GM21423 (cell line): ENCODE results near the gene OSTM1.

Experiments
- ATAC-seq: cut with Tn5 transposase; IDR thresholded peaks from one replicate; pipeline ENCODE4 v1.9.1; 2021; ENCODE audit warnings: mild to moderate bottlenecking, moderate library complexity; ENCODE audit not compliant: unreplicated experiment

The OSTM1 gene

GRCh38 chr6:108074359-108075144 lies at the start of gene OSTM1:
Gene OSTM1 (minus strand): TSS chr6:108074741. CDS start chr6:108074651, 90 bp downstream.
- peak; percentile 97 for ATAC-seq

- no peak for ATAC-seq
Observed at GRCh38 chr6:108123946-108124345, 49.4 kb upstream of the OSTM1 start.

DNA sequence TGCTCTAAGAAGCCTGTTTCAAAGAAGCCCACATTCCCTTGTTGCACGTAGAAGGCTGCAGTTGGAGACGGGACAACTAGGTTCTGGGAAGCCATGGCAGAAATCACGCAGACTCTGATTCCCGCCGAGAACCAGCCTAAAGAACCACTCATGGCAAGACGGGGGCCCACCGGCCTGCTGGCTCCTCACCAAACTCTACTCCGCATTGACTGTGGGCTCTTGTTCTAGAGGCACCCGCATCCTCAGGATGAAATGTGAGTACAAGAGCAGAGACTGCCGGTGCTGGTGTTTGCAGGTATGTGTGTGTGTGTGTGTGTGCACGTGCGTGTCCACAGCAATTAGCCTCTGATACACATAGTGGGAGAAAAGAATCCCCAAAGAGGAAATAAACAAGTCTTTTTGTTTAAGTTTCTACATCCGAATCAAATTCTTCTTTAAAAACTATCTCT lies 49.0 kb upstream of the OSTM1 start:
- ATAC-seq, result no peak

DNA sequence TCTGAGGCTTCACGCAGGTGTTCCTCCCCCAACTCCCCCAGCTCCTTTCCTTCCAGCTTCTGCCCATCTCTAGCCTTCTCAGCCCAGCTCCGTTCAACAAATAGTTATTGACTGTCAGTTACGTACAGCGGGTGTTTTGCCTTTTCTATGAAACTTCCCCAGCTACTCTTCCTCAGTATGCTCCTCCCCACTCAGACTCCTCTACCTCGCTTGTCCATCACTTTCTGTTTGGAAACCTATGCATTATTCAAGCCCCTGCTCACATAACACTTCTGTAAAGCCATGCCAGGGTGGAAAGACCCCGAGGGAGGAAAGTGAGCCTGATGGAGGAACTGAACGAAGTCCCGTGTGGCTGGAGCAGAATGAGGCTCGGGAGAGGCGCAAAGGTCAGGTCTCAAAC lies 47.1 kb upstream of the OSTM1 start:
- ATAC-seq, result no peak

DNA sequence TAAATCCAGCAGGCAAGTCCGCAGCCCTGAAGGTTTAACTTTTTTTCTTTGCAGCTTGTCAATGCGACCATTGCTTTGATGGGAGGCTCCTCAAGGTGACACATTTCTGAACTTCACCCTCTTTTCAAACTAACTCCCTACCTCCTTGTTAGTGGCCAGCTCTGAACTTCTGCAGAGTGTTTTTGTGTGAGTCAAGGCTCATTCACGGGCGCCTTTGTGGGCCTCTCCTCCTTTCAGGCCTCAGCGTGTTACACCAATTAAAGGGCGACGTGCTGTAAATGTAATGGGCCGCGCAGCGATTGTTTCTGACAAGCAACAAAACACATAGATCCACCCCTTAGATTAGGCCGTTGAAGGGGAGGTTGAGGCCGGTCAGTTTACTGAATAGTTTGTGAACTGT lies 45.8 kb upstream of the OSTM1 start:
- ATAC-seq, result no peak

DNA sequence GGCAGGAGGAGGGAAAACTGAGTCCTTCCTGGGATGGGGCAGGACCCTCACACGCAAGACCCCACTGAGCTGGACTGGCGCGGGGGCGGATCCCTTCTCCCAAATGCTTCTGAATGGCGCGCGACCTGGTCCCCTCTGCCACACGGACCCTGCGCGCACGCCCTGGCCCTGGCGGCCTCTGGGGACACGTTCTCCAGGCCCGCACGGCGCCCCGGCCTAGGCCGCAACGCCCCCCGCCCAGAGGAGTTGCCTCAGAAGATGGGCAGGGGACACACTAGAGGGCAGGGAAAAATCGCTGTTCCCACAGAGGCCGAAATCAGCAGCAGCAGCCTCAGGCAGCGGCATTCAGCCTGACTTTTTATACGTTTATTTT lies 45.2 kb upstream of the OSTM1 start:
- no peak for ATAC-seq

DNA sequence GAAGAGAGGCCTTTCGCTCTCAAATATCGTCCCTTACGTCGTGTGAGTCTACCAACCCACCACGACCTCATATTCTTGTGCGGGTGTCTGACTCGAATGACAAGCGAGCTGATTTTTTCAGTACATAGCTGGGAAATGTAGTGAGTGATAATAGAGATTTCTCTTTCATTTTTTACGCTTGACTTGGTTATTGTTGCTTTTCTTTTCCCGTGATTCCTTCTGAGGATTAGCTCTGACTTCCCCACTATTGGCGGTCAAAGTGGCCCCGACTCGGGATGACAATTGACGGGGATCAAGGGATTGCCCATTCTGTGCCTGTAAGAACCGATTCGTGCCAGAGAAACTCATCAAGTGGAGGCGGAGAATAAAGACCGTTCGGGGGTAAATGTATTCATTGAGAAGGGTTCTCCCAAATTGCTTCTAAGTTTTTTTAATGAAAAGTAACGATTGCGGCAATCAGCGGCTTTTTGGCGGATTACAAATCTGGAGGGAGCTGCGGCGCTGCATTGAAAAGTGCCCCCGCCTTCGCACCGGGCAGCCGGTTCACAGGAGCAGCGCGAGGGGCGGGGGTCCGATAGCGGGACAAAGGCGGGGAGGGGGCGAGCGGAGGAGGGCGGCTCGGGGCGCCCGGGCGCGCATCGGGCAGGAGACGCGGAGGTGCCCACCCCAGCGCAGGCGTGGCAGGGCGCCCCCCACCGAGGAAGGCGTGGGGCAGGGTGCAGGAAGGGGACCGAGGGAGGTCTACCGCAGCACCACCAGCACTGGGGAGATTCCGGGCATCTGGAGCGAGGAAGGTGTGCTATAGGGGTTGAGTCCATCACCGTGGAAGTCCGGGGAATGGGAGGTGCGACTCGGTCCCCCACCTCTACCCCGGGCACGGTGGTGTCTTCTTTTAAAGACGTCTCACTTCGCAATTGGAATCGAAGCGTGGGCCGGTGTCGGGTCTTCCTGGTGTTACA lies 44.5 kb upstream of the OSTM1 start:
- ATAC-seq, result no peak

GRCh38 chr6:108118359-108118724 lies 43.8 kb upstream of the OSTM1 start:
- ATAC-seq, result no peak

GRCh38 chr6:108117427-108118358 lies 43.2 kb upstream of the OSTM1 start:
- no peak for ATAC-seq

- no peak for ATAC-seq
Observed at GRCh38 chr6:108116546-108117426, 42.2 kb upstream of the OSTM1 start.

- no peak for ATAC-seq
Observed at GRCh38 chr6:108115598-108116058, 41.1 kb upstream of the OSTM1 start.

DNA sequence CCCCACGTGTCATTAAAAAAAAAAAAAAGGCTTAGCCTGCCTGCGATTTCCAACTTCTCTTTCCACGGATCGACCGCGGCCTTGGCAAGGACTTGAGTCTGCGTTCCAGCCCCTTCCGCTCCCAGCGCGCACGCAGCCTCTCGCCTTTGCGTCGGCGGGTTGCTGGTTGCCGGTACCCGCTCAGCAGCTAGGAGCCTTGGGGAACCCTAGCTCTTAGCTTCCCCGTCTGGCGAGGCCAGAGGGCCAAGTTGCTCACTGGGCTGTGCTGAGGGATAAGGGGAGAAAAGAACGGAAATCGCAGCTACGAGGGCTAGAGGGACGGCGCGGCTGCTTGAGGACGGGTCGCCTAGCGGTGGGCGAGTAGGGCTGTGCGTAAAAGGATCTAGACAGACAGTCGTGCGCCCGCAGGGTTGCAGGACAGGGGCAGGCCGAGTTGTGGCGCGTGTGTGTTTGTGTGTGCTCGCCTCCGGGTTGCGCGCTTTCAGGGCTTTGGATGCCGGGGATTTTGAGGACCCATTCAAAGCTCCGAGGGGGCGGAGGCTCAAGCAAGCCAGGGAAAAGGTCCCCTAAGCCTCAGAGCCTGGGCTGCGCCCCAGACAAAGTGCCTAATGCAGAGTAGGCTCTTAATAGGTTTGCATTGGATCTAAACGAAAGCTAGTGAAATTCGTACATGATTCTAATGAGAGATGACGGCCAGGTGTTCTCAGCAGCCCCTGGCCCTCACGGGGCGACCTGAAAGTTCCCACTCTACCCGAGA lies 40.5 kb upstream of the OSTM1 start:
- ATAC-seq, result no peak

- no peak for ATAC-seq
Observed at GRCh38 chr6:108113557-108114519, 39.3 kb upstream of the OSTM1 start.

DNA sequence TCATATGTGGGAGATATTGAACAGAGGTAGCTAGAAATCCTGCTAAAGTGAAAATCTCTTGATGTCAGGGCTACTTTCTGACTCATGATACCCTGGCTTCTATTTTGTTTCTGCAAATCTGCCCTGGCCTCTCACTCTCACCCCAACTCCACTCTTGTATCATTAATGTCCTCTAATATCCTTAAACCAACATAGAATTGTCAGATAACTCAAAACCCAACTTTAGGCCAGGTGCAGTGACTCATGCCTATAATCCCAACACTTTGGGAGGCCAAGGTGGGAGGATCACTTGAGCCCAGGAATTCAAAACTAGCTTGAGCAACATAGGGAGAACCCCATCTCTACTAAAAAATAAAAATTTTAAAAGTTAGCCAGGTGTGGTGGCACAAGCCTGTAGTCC lies 33.8 kb upstream of the OSTM1 start:
- ATAC-seq, result no peak

DNA sequence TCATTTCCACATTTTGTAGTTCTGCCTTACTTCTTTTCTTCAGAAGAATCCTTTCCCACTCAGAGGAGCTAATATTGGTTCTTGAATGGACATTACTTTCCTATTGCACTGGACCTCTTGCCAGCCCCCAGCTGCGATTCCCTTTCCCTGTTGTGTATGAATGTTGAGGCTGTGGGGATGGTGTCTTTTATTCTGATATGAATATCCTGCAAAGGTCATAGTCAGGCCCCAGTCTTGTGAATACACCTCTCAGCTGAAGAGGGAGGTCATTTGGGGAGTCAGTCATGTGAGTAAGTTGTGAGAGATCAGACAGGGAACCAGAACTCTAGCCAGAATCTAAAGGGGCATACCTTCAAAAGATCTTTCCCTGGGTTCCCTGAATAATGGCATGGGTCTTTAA lies 32.6 kb upstream of the OSTM1 start:
- ATAC-seq, result no peak

GRCh38 chr6:108106694-108107093 lies 32.2 kb upstream of the OSTM1 start:
- ATAC-seq, result no peak

- ATAC-seq, result no peak
Observed at GRCh38 chr6:108106261-108106660, 31.7 kb upstream of the OSTM1 start.

- no peak for ATAC-seq
Observed at GRCh38 chr6:108105571-108105970, 31.0 kb upstream of the OSTM1 start.
